ENCODE data around the gene NFIA.

DNA sequence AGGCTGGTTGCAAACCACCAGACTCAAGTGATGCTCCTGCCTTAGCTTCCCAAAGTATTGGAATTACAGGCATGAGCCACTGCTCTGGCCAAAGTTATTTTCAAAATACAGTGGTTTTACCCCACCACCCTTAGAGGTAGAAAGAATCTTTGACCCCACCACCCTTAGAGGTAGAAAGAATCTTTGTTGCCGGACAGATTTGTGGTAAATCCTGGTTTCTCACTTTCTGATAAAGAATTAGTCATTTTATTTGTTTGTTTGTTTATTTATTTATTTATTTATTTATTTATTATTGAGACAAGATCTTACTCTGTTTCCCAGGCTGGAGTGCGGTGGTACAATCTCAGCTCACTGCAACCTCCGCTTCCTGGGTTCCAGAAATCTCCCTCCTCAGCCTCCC, 55.9 kb downstream of the NFIA start:
- TF ChIP-seq EZH2 (IDR thresholded peaks at IDR 0.05) (no peak), FOXP2 (optimal IDR thresholded peaks at IDR 0.05; ENCODE audit: control extremely low read depth, extremely low read length, insufficient read depth) (no peak), POLR2AphosphoS5 (IDR thresholded peaks at IDR 0.05; ENCODE audit: borderline replicate concordance, low read depth, low read length) (no peak)
